AG09319 (cell line): ENCODE measurements around the gene FAM120B.
A peak's percentile ranks its signal among the peaks of the same experiment; 100 is the strongest.
"Not testable (repeated sequence)": the region's sequence is repeated elsewhere in the genome, so short reads cannot be mapped to it uniquely, and the experiment has no call there.

Experiments used
- DNase-seq: peaks from one replicate; pipeline ENCODE4 v3.0.0-alpha.2; 2010; ENCODE audit warnings: low read depth; ENCODE audit errors: extremely low read depth
- TF ChIP-seq, protein P1 (sequence below): IDR thresholded peaks from 2 replicates; pipeline ENCODE4 v1.5.1; 2011; ENCODE audit warnings: low read depth, mild to moderate bottlenecking, inconsistent platforms, low read length, moderate library complexity

FAM120B gene

DNA sequence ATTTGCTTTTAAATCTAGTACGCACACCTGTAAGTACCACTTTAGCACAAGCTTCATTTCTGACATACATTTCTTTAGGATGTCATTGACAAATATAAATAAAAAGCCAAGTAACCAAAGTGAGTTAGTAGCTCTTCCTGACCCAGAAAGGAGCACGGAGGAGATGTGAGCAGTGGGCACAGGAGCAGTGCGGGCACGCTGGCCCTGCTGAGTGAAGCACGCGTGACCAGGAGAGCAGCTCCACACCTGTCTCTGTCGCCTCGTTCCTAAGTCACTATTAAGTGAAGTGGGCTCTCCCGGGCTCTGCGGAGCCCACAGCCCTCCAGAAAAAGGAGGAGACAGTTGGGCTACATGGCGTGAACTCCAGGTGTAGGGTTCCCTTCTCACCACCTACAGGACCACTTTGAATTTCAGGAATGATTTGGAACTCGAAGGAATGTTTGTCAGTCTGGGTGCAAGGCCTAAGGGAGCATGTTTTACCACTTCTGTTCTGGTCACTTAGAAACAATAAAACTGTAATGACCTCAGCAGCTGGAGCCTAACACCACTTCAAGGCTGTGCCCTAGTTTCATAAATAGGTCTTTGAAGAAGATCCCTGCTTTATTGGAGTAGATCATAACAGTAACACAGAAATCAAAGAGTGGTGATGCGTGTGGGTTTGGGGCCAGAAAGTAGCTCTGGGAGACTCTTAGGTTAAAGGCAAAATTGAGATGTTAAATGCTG is 95.9 kb downstream of the FAM120B start:
- DNase-seq, result no peak
- TF ChIP-seq, protein P1, sequence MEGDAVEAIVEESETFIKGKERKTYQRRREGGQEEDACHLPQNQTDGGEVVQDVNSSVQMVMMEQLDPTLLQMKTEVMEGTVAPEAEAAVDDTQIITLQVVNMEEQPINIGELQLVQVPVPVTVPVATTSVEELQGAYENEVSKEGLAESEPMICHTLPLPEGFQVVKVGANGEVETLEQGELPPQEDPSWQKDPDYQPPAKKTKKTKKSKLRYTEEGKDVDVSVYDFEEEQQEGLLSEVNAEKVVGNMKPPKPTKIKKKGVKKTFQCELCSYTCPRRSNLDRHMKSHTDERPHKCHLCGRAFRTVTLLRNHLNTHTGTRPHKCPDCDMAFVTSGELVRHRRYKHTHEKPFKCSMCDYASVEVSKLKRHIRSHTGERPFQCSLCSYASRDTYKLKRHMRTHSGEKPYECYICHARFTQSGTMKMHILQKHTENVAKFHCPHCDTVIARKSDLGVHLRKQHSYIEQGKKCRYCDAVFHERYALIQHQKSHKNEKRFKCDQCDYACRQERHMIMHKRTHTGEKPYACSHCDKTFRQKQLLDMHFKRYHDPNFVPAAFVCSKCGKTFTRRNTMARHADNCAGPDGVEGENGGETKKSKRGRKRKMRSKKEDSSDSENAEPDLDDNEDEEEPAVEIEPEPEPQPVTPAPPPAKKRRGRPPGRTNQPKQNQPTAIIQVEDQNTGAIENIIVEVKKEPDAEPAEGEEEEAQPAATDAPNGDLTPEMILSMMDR, result no peak

DNA sequence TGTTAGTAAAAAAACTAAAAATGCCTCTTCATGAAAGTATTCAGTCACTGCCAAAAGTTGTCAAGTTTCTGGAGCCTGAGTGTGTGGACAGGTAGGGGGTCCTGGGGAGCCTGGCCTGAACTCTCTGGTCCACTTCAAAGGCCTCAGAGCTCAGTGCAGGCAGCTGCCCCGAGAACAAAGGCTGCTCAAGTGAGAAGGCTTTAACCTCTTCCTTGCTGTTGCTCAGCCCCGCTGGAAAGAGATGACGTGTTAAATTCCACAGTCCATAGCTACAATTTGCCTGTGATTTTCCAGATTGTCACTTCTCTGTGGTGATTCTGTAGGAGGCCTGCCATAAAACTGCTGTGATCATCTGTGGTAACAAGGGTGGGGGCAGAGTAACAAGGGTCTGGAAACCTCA is 96.9 kb downstream of the FAM120B start:
- TF ChIP-seq, protein P1, result no peak
- no peak for DNase-seq

DNA sequence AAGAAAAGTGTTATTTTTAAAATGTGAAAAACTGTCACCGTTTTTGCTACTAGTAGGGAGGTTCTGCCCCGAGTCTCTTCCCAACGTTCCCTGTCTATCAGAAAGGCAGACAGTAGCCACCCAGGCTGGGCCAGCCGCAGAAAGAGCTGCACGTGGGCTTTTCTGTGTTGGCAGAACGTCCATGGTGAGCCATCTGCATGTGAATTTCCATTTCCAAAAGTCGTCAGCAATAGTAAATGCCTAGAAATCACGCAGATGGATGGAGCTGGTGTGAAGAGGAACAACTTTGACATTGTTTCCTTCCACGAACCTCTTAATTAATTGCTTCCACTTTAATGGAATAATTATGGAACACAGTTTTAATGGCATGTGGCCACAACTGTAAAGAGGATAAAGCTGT is 97.5 kb downstream of the FAM120B start:
- TF ChIP-seq, protein P1, result no peak
- DNase-seq, result no peak

DNA sequence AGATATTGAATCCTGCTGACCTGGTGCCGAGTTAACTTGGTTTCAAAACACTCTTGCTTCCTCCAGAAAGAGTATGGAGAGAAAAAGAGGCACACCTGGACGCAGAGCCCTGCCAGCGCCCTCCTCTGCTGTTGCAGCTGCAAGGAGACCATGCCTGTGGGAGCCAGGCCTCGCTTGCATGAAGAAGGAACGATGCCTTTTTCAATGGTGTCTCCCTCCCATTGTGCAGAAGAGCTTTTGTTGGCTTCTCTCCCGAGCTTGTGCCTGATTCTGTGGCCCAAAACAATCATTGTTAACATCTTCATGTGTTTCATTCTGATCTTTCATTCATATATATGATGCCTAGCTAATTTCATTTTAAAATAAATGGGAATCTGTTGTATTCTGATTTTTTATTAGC is 98.1 kb downstream of the FAM120B start:
- TF ChIP-seq, protein P1, result no peak

DNA sequence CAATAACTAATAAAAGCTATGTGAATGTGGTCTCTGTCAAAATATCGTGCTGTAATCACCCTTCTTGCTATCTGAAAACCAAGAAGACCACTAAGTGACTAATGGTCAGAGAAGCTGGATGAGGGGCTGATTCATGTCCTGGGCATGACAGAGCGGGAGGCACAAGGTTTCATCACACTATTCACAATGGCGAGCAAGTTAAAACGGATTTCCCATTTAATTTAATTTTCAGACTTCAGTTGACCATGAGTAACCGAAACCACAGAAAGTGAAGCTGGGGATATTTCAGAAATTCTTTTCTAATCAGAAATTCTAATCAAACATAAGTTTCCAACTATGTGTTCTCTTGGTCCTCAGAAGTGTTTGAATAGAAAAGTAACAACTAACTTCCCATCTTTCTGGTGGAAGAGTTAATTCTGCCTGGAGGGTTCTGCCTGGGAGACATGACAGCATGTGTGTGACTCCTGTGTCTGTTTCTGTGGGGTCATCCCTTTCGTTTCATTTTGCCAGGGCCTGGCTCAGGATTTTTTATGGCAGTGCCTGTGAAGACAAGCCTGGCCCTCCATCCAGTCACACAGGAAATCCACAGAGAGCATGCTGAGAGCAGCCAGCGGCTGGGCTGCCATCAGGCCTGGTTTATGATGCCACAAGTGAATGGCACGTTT is 98.9 kb downstream of the FAM120B start:
- DNase-seq, result peak; percentile 76

More for the DNA sequence above, 98.1 kb downstream of the FAM120B start:
- no peak for DNase-seq

DNA sequence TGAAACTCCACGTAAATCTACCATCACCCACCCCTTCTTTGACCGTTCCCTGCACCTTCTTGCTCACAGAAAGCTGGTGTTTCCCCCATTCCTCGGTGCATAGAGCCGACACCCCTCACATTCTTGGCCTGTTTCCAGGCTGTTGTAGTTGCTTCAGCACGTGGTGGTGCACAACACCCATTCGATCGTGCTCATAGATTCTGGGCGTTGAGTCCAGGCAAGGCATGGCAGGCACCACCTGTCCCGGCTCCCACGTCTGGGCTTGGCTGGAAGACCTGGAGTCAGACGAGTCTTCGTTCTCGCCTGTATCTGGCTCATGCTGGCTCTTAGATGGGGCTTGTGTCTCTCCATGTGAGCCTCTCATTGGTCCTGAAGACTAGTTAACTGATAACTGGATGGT is 100.6 kb downstream of the FAM120B start:
- TF ChIP-seq, protein P1, result no peak

More for the DNA sequence above, 98.9 kb downstream of the FAM120B start:
- TF ChIP-seq, protein P1, result no peak

DNA sequence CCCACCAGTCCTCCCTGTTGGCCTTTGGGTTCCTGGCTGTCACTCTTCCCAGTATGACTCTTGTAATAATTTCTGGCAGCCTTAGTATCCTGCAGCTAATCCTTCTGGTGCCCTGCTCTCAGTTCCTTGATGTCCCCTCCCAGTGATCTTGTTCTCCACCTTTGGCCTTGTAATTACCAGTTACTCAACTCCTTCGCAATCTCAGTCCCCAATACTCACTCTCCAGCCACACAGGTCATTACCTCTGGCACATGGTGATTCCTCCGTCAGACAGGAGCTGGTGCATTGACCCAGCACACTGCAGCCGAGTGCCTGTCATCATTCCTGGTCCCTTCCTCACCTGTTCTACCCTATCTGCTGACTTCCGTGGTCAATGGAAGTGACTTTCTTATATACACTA is 101.4 kb downstream of the FAM120B start:
- TF ChIP-seq, protein P1, result no peak
- no peak for DNase-seq

More for the DNA sequence above, 100.6 kb downstream of the FAM120B start:
- DNase-seq, result no peak

DNA sequence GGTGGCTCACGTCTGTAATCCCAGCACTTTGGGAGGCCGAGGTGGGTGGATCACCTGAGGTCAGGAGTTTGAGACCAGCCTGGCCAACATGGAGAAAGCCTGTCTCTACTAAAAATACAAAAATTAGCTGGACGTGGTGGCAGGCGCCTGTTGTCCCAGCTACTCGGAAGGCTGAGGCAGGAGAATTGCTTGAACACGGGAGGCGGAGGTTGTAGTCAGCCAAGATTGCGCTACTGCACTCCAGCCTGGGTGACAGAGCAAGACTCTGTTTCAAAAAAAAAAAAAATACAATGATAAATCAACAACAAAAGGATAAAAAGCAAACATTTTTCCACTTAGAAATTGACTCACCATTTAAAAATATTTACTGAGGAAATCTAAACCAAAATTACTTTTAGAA is 103.2 kb downstream of the FAM120B start:
- not testable (repeated sequence) for DNase-seq
